GM23248 (cell line): ENCODE data around the gene AFM. TPM values are rescaled to one million over a fixed set of nuclear protein-coding genes. Genes with fewer than 3 reads are reported as not detected.
"Not testable (repeated sequence)": the region's sequence is repeated elsewhere in the genome, so short reads cannot be mapped to it uniquely, and the experiment has no call there.

ENCODE experiments used
- DNase-seq: peaks from one replicate; pipeline ENCODE4 v3.0.0-alpha.2; 2015
- H2AFZ ChIP-seq: fragments of 200-600 bp; sonication (generic); 2 replicates; pipeline ENCODE4 v1.6.1; 2016; ENCODE audit warnings: antibody characterized with exemption
- H3F3A ChIP-seq: fragments of 200-600 bp; sonication (generic); 2 replicates; pipeline ENCODE4 v1.6.1; 2016; ENCODE audit warnings: mild to moderate bottlenecking, antibody characterized with exemption, mixed run types; ENCODE audit not compliant: insufficient read depth
- H3K27ac ChIP-seq: fragments of 200-600 bp; sonication (generic); 2 replicates; pipeline ENCODE4 v1.5.1; 2016; ENCODE audit warnings: mild to moderate bottlenecking
- H3K27me3 ChIP-seq: fragments of 200-600 bp; sonication (generic); replicated peaks from 2 replicates; pipeline ENCODE4 v1.6.1; 2016; ENCODE audit warnings: mild to moderate bottlenecking; ENCODE audit not compliant: insufficient read depth
- H3K36me3 ChIP-seq: fragments of 200-600 bp; sonication (generic); 2 replicates; pipeline ENCODE4 v1.6.1; 2016; ENCODE audit warnings: low read depth, mild to moderate bottlenecking
- H3K4me1 ChIP-seq: fragments of 200-600 bp; sonication (generic); 2 replicates; pipeline ENCODE4 v1.6.1; 2016; ENCODE audit warnings: mild to moderate bottlenecking; ENCODE audit not compliant: insufficient read depth
- H3K4me2 ChIP-seq: fragments of 200-600 bp; sonication (generic); one replicate; pipeline ENCODE4 v1.6.1; 2016; ENCODE audit warnings: mild to moderate bottlenecking; ENCODE audit not compliant: unreplicated experiment
- H3K4me3 ChIP-seq: fragments of 200-600 bp; sonication (generic); 2 replicates; pipeline ENCODE4 v1.5.1; 2016; ENCODE audit warnings: mild to moderate bottlenecking
- H3K79me2 ChIP-seq: fragments of 200-600 bp; sonication (generic); 2 replicates; pipeline ENCODE4 v1.6.1; 2016; ENCODE audit warnings: mild to moderate bottlenecking; ENCODE audit not compliant: insufficient read depth
- H3K9ac ChIP-seq: fragments of 200-600 bp; sonication (generic); 2 replicates; pipeline ENCODE4 v1.6.1; 2016; ENCODE audit warnings: mild to moderate bottlenecking
- H3K9me2 ChIP-seq: fragments of 200-600 bp; sonication (generic); 2 replicates; pipeline ENCODE4 v1.6.1; 2016; ENCODE audit warnings: mixed run types, mild to moderate bottlenecking, moderate library complexity; ENCODE audit not compliant: insufficient read depth
- H3K9me3 ChIP-seq: fragments of 200-600 bp; sonication (generic); one replicate; pipeline ENCODE4 v1.6.1; 2017; ENCODE audit warnings: low read depth
- H4K20me1 ChIP-seq: fragments of 200-600 bp; sonication (generic); 2 replicates; pipeline ENCODE4 v1.6.0; 2016; ENCODE audit not compliant: insufficient read depth
- EZH2 ChIP-seq: fragments of 200-600 bp; sonication (generic); IDR thresholded peaks from 2 replicates; pipeline ENCODE4 v1.6.1; 2018; ENCODE audit warnings: antibody characterized with exemption, mild to moderate bottlenecking; ENCODE audit not compliant: insufficient read depth, poor library complexity, severe bottlenecking
- EZH2phosphoT487 ChIP-seq: fragments of 200-600 bp; sonication (generic); IDR thresholded peaks from 2 replicates; pipeline ENCODE4 v1.6.1; 2018; ENCODE audit warnings: antibody characterized with exemption, moderate library complexity, mild to moderate bottlenecking, low read depth; ENCODE audit not compliant: insufficient read depth
- WGBS, 2 experiments: methylation state at CpG; one replicate each; pipeline ENCODE4 v1.1.6; 2015 to 2017; ENCODE audit warnings: low lambda C conversion rate in 2 of 2, low coverage in 1 of 2; ENCODE audit errors: missing lambda C conversion rate in 2 of 2; 5-methylcytosine and 5-hydroxymethylcytosine counted together
- in situ Hi-C: fragments of 300-500 bp; cut with MboI; formaldehyde crosslinking; loops from 2 replicates; pipeline ENCODE4 v1.15.0; 2020
- polyA plus RNA-seq: library from polyadenylated mRNA; unstranded; fragments of >200 nt; fragmentation: Nextera tagmentation; extraction: Ambion mirVana; gene quantifications from 2 replicates; pipeline ENCODE4 v1.2.1, GENCODE V29; 2016
- small RNA-seq: library from RNA; depleted of rRNA; stranded (forward); fragments of <200 nt; gene quantifications from one replicate; pipeline ENCODE3, GENCODE V24; 2014; ENCODE audit warnings: low read depth, low replicate concordance
- total RNA-seq: library from RNA; depleted of rRNA; stranded (reverse); fragments of >200 nt; shearing (Covaris generic); gene quantifications from 2 replicates; pipeline ENCODE4 v1.2.3, GENCODE V29; 2014; rRNA removed

The AFM gene
- total and polyA plus RNA-seq, 2 experiments from 2014 or later, result not detected

GRCh38 chr4:73539386-73539785 lies 57.8 kb downstream of the AFM start:
- no peak overlapping the region for H3K9ac ChIP-seq
- TF ChIP-seq EZH2 (no peak), EZH2phosphoT487 (no peak)
- in situ Hi-C loops, result no loop called here
- no peaks in the 10 kb centered on the region for H3K9me3 ChIP-seq
- H3K27ac ChIP-seq, result no peak overlapping the region
- H3K27me3 ChIP-seq, result no peaks in the 10 kb centered on the region
- H3K4me1 ChIP-seq, result no peaks in the 10 kb centered on the region
- 10 to 12% methylated on average over 4 of the region's 4 CpGs for WGBS, 2 experiments
- no peaks in the 10 kb centered on the region for H3K36me3 ChIP-seq
- H4K20me1 ChIP-seq, result no peaks in the 10 kb centered on the region
- DNase-seq, result peak; percentile 25
- H3K4me3 ChIP-seq, result no peak overlapping the region
- no peaks in the 10 kb centered on the region for H3F3A ChIP-seq
- H3K4me2 ChIP-seq, result no peak overlapping the region
- no peaks in the 10 kb centered on the region for H3K9me2 ChIP-seq
- H3K79me2 ChIP-seq, result no peaks in the 10 kb centered on the region
- no peak overlapping the region for H2AFZ ChIP-seq

- H3K4me1 ChIP-seq, result no peaks in the 10 kb centered on the region
- H3F3A ChIP-seq, result no peaks in the 10 kb centered on the region
- TF ChIP-seq EZH2 (no peak), EZH2phosphoT487 (no peak)
- no peak overlapping the region for H3K4me3 ChIP-seq
- no peak overlapping the region for H2AFZ ChIP-seq
- H3K9me3 ChIP-seq, result no peaks in the 10 kb centered on the region
- in situ Hi-C loops, result no loop called here
- no peaks in the 10 kb centered on the region for H4K20me1 ChIP-seq
- H3K4me2 ChIP-seq, result no peak overlapping the region
- no peak overlapping the region for H3K9ac ChIP-seq
- peaks cover 7% of the 10 kb centered on the region; the same call in 1 of the 2 replicates for H3K27me3 ChIP-seq
- H3K27ac ChIP-seq, result no peak overlapping the region
- no peaks in the 10 kb centered on the region for H3K9me2 ChIP-seq
- H3K79me2 ChIP-seq, result no peaks in the 10 kb centered on the region
- H3K36me3 ChIP-seq, result no peaks in the 10 kb centered on the region
- DNase-seq, result no peak
- 83 to 88% methylated on average over 3 of the region's 3 CpGs for WGBS, 2 experiments
Measured at GRCh38 chr4:73540826-73541225, 59.3 kb downstream of the AFM start.

GRCh38 chr4:73541251-73541650 lies 59.7 kb downstream of the AFM start:
- H3K9me2 ChIP-seq, result no peaks in the 10 kb centered on the region
- H3K9me3 ChIP-seq, result no peaks in the 10 kb centered on the region
- H3K27ac ChIP-seq, result no peak overlapping the region
- no peak for TF ChIP-seq EZH2phosphoT487
- no peak for TF ChIP-seq EZH2
- no peaks in the 10 kb centered on the region for H3K36me3 ChIP-seq
- no peak overlapping the region for H3K4me3 ChIP-seq
- H3K9ac ChIP-seq, result no peak overlapping the region
- WGBS, 2 experiments, result 20 to 26% methylated on average over 3 of the region's 3 CpGs
- H3K4me1 ChIP-seq, result no peaks in the 10 kb centered on the region
- no peak overlapping the region for H3K4me2 ChIP-seq
- no peaks in the 10 kb centered on the region for H4K20me1 ChIP-seq
- DNase-seq, result no peak
- H3K79me2 ChIP-seq, result no peaks in the 10 kb centered on the region
- in situ Hi-C loops, result no loop called here
- no peaks in the 10 kb centered on the region for H3F3A ChIP-seq
- no peak overlapping the region for H2AFZ ChIP-seq
- H3K27me3 ChIP-seq, result peaks cover 12% of the 10 kb centered on the region; the same call in 1 of the 2 replicates

GRCh38 chr4:73544620-73545019 lies 63.1 kb downstream of the AFM start:
- H4K20me1 ChIP-seq, result no peaks in the 10 kb centered on the region
- 67 to 72% methylated on average over 2 of the region's 2 CpGs for WGBS, 2 experiments
- no peak for TF ChIP-seq EZH2phosphoT487
- no peak for TF ChIP-seq EZH2
- no peaks in the 10 kb centered on the region for H3K36me3 ChIP-seq
- in situ Hi-C loops, result no loop called here
- H3K4me2 ChIP-seq, result no peak overlapping the region
- H3K27ac ChIP-seq, result no peak overlapping the region
- no peaks in the 10 kb centered on the region for H3K4me1 ChIP-seq
- no peak overlapping the region for H2AFZ ChIP-seq
- H3K9me3 ChIP-seq, result no peaks in the 10 kb centered on the region
- H3K79me2 ChIP-seq, result no peaks in the 10 kb centered on the region
- H3F3A ChIP-seq, result no peaks in the 10 kb centered on the region
- no peak overlapping the region for H3K9ac ChIP-seq
- H3K27me3 ChIP-seq, result peaks cover 40% of the 10 kb centered on the region
- DNase-seq, result no peak
- H3K4me3 ChIP-seq, result no peak overlapping the region
- H3K9me2 ChIP-seq, result no peaks in the 10 kb centered on the region

GRCh38 chr4:73550865-73551264 lies 69.3 kb downstream of the AFM start:
- DNase-seq, H3K9ac ChIP-seq, H3K9me2 ChIP-seq, in situ Hi-C loops, H3K36me3 ChIP-seq, H3K9me3 ChIP-seq, H3K4me3 ChIP-seq, H2AFZ ChIP-seq, H3F3A ChIP-seq, H3K79me2 ChIP-seq, H3K4me2 ChIP-seq, H3K4me1 ChIP-seq, H3K27ac ChIP-seq, H4K20me1 ChIP-seq: not testable (repeated sequence)
- peaks cover 37% of the 10 kb centered on the region for H3K27me3 ChIP-seq
- WGBS, 2 experiments, result 73 to 77% methylated on average over 11 of the region's 11 CpGs

Small RNAs within 50 kb of the gene (small RNA-seq; reads per million reads assigned to genes)
- not detected for gene AC074250.1

Other genes starting within 250 kb of the AFM start
- gene ANKRD17, start 222.9 kb upstream of the AFM start, total RNA-seq, result 34.8 and 61.0 TPM in 2 replicates
- gene ANKRD17, start 222.9 kb upstream of the AFM start, polyA plus RNA-seq, result 22.2 and 22.7 TPM in 2 replicates
- gene ALB, start 77.5 kb upstream of the AFM start, total RNA-seq, result not detected in 2 replicates
- gene ALB, start 77.5 kb upstream of the AFM start, polyA plus RNA-seq, result not detected in 2 replicates
- gene AFP, start 45.5 kb upstream of the AFM start, total RNA-seq, result not detected in 2 replicates
- gene AFP, start 45.5 kb upstream of the AFM start, polyA plus RNA-seq, result 0.96 and 0.98 TPM in 2 replicates
- gene RASSF6, start 138.7 kb downstream of the AFM start, total RNA-seq, result not detected in 2 replicates
- not detected in 2 replicates for gene RASSF6, start 138.7 kb downstream of the AFM start, polyA plus RNA-seq